Heart left ventricle (tissue), 16 donors: ENCODE measurements around the gene TRIP12. TPM values are rescaled to one million over a fixed set of nuclear protein-coding genes. Genes with fewer than 3 reads are reported as not detected.

Source experiments
- ATAC-seq, 4 donors: fragments of 200-7000 bp; cut with Tn5 transposase; one replicate each; pipeline ENCODE4 v1.9.1; 2020 to 2022; ENCODE audit warnings: moderate library complexity in 4 of 4, mild to moderate bottlenecking in 3 of 4, moderate number of reproducible peaks in 1 of 4
- DNase-seq, 5 donors: peaks; one replicate each; pipeline ENCODE4 v3.0.0-alpha.2; 2020
- H3K27ac ChIP-seq, 12 donors: fragments of 200-600 bp; sonication (generic) in 4 of 12; one replicate each; pipeline versions ENCODE4 v1.5.0 to v1.8.0; 2016 to 2022; ENCODE audit warnings: mild to moderate bottlenecking in 2 of 12
- H3K27me3 ChIP-seq, 9 donors: fragments of 200-600 bp; sonication (generic) in 2 of 9; one replicate each; pipeline versions ENCODE4 v1.5.1 to v1.8.0; 2016 to 2022; ENCODE audit warnings: mild to moderate bottlenecking in 3 of 9
- H3K36me3 ChIP-seq, 9 donors: fragments of 200-600 bp; sonication (generic) in 2 of 9; one replicate each; pipeline versions ENCODE4 v1.5.0 to v1.8.0; 2018 to 2022; ENCODE audit warnings: mild to moderate bottlenecking in 2 of 9
- H3K4me1 ChIP-seq, 12 donors: fragments of 200-600 bp; sonication (generic) in 4 of 12; one replicate each; pipeline versions ENCODE4 v1.5.0 to v1.8.0; 2016 to 2022; ENCODE audit warnings: mild to moderate bottlenecking in 3 of 12
- H3K4me3 ChIP-seq, 12 donors: fragments of 200-600 bp; sonication (generic) in 4 of 12; one replicate each; pipeline versions ENCODE4 v1.5.0 to v1.8.0; 2017 to 2022; ENCODE audit warnings: mild to moderate bottlenecking in 9 of 12, moderate library complexity in 4 of 12
- H3K9me3 ChIP-seq, 12 donors: fragments of 200-600 bp; sonication (generic) in 4 of 12; one replicate each; pipeline versions ENCODE4 v1.5.0 to v1.8.0; 2016 to 2022; ENCODE audit warnings: mild to moderate bottlenecking in 1 of 12
- CTCF ChIP-seq, 12 donors: fragments of 200-600 bp; sonication (generic) in 4 of 12; IDR thresholded peaks; one replicate each; pipeline versions ENCODE4 v1.5.0 to v1.8.0; 2018 to 2022; ENCODE audit warnings: antibody characterized with exemption in 12 of 12, mild to moderate bottlenecking in 5 of 12
- POLR2A ChIP-seq, 2 donors: fragments of 450-650 bp; IDR thresholded peaks; one replicate each; pipeline ENCODE4 v1.6.1; 2017; ENCODE audit warnings: antibody characterized with exemption in 2 of 2, mild to moderate bottlenecking in 2 of 2, moderate library complexity in 2 of 2
- WGBS, 4 donors: extraction: QIAGEN DNeasy Blood & Tissue Kit in 2 of 4; methylation state at CpG; one replicate each; pipeline versions ENCODE4 v1.1.5 to v1.1.7; 2013 to 2018; 5-methylcytosine and 5-hydroxymethylcytosine counted together
- intact Hi-C, 10 donors: fragments of 100-400 bp; cut with DNase I; formaldehyde crosslinking; loops; one replicate each; pipeline versions ENCODE4 v1.11.1 to v1.14.2; 2022
- polyA plus RNA-seq, 2 donors: library from polyadenylated mRNA; stranded (reverse); fragments of 200-250 nt; gene quantifications; one replicate each; pipeline ENCODE4 v1.2.3, GENCODE V29; 2013
- total RNA-seq, 9 donors: library from RNA; depleted of rRNA in 2 of 9; stranded (reverse); fragments of >200 nt in 2 of 9; fragmentation: NEBNext Ultra II Directional in 3 of 9; extraction: Animal tissue kit (Norgen Biotek cat#: 25700) in 3 of 9; gene quantifications; one replicate each; pipeline versions ENCODE4 v1.1.0 to v1.2.4, GENCODE V29; 2016 to 2023
- donor health status: ischemic (EF 13 %, LVEDD 7.1; RV severe dilation, severe dysfunction).
- donor health status: healthy with polysubstance abuse.
- donor health status: DM: no; HTN: yes; CAD: no.
- donor health status: DM: no; HTN: no; CAD: no.
- donor health status: ischemic (EF 25% LVEDD 6.9; RV normal size, moderate dysfunction).
- donor health status: ischemic (EF 25% LVEDD 5.7; RV mildly dilated, moderate dysfunction).
- donor health status: healthy.
- donor health status: DM: yes; HTN: yes; CAD: no.
- donor health status: ischemic (EF 35%, LVEDD 5.7; RV mildly dilated, moderate dysfunction).
- donor health status: nonischemic (EF 11% LVEDD 7.7; RV severe dilation, severe dysfunction).
- donor health status: DM: yes; HTN: yes; CAD: no.
- donor health status: PGD.
- donor health status: ischemic (EF 29% LVEDD 5.4; RV normal size, mild dysfunction).
- donor health status: nonischemic (EF 23%, LVEDD 6.1; RV moderate dilation, normal function).

The TRIP12 gene
- total and polyA plus RNA-seq, 11 donors = 16.1 to 245 (median 193) TPM

- TF ChIP-seq POLR2A (IDR thresholded peaks at IDR 0.05) = no peak
- TF ChIP-seq CTCF (IDR thresholded peaks at IDR 0.05) = no peak
- Histone ChIP-seq H3K9me3 (no peaks in the 10 kb centered on the region), H3K27ac (no peak overlapping the region), H3K27me3 (no peaks in the 10 kb centered on the region), H3K4me3 (no peak overlapping the region), H3K4me1 (peaks cover 0 to 32% (median 9%) of the 10 kb centered on the region in 12 donors), H3K36me3 (peaks cover 0 to 77% (median 55%) of the 10 kb centered on the region in 9 donors)
- WGBS, 4 donors = 73 to 79% (median 76%) methylated on average over 2 of the region's 2 CpGs
- DNase-seq = no peak
- intact Hi-C loops = no loop called here
- peak in 2 of 4 donors; percentile 45 to 56 for ATAC-seq
These were observed 89.3 kb downstream of the TRIP12 start for GRCh38 chr2:229832510-229832898.

- TF ChIP-seq CTCF (IDR thresholded peaks at IDR 0.05) = no peak
- no peak for TF ChIP-seq POLR2A (IDR thresholded peaks at IDR 0.05)
- H3K4me1 ChIP-seq = peaks cover 0 to 32% (median 9%) of the 10 kb centered on the region in 12 donors
- H3K27ac ChIP-seq = no peak overlapping the region
- DNase-seq (no peak), ATAC-seq (no peak)
- H3K36me3 ChIP-seq = peaks cover 0 to 79% (median 55%) of the 10 kb centered on the region in 9 donors
- H3K27me3 ChIP-seq = no peaks in the 10 kb centered on the region
- whole genome bisulfite sequencing, 4 donors = 94 to 96% (median 95%) methylated on average over 3 of the region's 3 CpGs
- no peak overlapping the region for H3K4me3 ChIP-seq
- intact Hi-C loops = no loop called here
- no peaks in the 10 kb centered on the region for H3K9me3 ChIP-seq
These were observed 89.9 kb downstream of the TRIP12 start for GRCh38 chr2:229831805-229832509.

- Histone ChIP-seq H3K36me3 (peaks cover 0 to 97% (median 85%) of the 10 kb centered on the region in 9 donors), H3K27ac (no peak overlapping the region), H3K4me1 (no peaks in the 10 kb centered on the region), H3K9me3 (peaks cover 0 to 2% (median 0%) of the 10 kb centered on the region in 12 donors), H3K4me3 (no peak overlapping the region), H3K27me3 (no peaks in the 10 kb centered on the region)
- 31 to 68% (median 51%) methylated on average over 1 of the region's 1 CpG for WGBS, 4 donors
- DNase-seq = no peak
- TF ChIP-seq POLR2A (IDR thresholded peaks at IDR 0.05) = no peak
- peak in 1 of 12 donors; percentile 16 for TF ChIP-seq CTCF (IDR thresholded peaks at IDR 0.05)
- intact Hi-C loops = no loop called here
- no peak for ATAC-seq
These were observed 96.3 kb downstream of the TRIP12 start for GRCh38 chr2:229825476-229825875.

GRCh38 chr2:229821316-229821715 lies 100.5 kb downstream of the TRIP12 start:
- TF ChIP-seq CTCF (IDR thresholded peaks at IDR 0.05) (no peak), POLR2A (IDR thresholded peaks at IDR 0.05) (no peak)
- Histone ChIP-seq H3K36me3 (peaks cover 0 to 89% (median 72%) of the 10 kb centered on the region in 9 donors), H3K4me3 (no peak overlapping the region), H3K9me3 (peaks cover 0 to 2% (median 0%) of the 10 kb centered on the region in 12 donors), H3K27ac (no peak overlapping the region), H3K4me1 (peaks cover 0 to 4% (median 0%) of the 10 kb centered on the region in 12 donors), H3K27me3 (no peaks in the 10 kb centered on the region)
- no peak for ATAC-seq
- intact Hi-C loops = no loop called here
- no peak for DNase-seq
- WGBS, 4 donors = 69 to 77% (median 73%) methylated on average over 3 of the region's 3 CpGs
